Measurements from ENCODE around the gene MEF2D.
A peak's percentile ranks its signal among the peaks of the same experiment; 100 is the strongest.

MEF2D gene

DNA sequence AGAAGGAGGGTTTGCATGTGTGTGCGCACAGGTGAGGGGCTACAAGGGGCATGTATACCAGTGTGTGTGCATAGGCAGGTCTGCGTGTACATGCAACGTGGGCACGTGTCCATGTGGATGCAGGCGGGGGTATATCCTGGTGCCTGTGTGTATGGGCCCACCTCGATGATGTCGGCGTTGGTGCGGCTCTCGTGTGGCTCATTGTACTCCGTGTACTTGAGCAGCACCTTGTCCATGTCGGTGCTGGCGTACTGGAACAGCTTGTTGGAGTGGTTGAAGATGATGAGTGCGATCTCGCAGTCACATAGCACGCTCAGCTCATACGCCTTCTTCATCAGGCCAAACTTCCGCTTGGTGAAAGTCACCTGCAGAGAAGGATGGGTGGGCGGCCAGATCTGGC lies 18.3 kb downstream of the MEF2D start:
- FAIRE-seq (no peak), DNase-seq (ENCODE audit: insufficient read length, low spot score) (no peak)
- TF ChIP-seq POLR2A (IDR thresholded peaks at IDR 0.05; ENCODE audit: low read depth, low read length), result no peak

DNA sequence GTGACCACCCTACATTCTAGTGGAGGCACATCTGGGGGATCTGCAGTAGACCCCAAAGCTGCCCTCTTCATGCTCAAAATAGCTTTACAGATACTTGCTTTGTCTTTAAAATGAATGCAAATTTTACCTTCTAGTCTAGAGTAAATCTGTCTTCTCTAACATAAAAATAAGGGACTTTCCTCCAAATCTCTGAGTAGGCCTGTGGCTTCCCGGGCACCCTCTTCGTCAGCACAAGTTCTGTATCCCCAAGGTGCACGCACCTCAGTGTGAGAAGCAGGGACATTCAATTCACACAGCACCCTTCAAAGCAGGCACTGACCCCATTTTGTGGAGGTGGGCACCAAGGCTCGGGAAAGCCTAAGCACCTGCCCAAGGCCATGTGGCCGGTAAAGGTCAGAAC lies 19.0 kb downstream of the MEF2D start:
- FAIRE-seq, result no peak
- DNase-seq (ENCODE audit: insufficient read length, low spot score), result no peak
- TF ChIP-seq POLR2A (IDR thresholded peaks at IDR 0.05; ENCODE audit: low read depth, low read length), result no peak

DNA sequence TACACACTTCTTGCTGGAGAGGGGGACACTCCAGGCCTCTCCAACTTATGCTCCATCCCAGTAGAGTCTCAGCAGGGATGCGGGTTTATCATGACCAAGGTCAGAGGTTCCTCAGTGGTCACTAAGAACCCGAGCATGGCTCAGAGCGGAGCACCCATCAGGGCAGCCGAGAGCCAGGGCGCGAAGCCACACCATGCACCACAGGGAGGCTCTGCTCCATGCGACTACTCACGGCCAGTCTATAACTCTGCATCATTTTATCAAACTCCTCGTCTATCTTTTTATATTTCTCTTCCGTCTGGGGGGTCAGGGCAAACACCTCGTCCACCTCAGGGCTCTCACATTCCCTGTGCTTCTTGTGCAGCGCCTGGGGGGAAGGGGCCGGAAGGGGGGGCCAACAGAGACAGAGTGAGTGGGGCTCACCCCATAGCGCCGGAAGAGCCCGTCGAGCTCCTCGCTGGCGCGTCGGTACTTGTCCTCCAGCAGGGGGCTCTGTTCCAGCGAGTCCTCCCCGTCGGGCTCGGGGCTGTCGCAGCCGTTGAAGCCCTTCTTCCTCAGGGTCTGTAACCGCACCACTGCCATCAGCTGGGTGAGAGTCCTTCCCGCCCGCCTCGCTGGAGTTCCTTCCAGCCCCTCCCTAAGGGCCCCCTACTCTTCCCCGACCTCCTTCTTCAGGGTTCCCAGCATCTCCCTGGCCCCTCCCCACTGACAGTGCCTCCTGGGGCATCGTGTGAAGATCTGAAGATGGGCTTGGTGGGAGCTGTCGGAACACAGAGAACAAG lies 20.0 kb downstream of the MEF2D start:
- DNase-seq (ENCODE audit: insufficient read length, low spot score), result no peak
- no peak for TF ChIP-seq POLR2A (IDR thresholded peaks at IDR 0.05; ENCODE audit: low read depth, low read length)
- FAIRE-seq, result no peak

- DNase-seq (ENCODE audit: insufficient read length, low spot score), result no peak
- FAIRE-seq, result no peak
- no peak for TF ChIP-seq POLR2A (IDR thresholded peaks at IDR 0.05; ENCODE audit: low read depth, low read length)
These were observed 20.6 kb downstream of the MEF2D start for GRCh38 chr1:156480016-156480370.

GRCh38 chr1:156479093-156480015 lies 21.2 kb downstream of the MEF2D start:
- DNase-seq (ENCODE audit: insufficient read length, low spot score), result no peak
- TF ChIP-seq POLR2A (IDR thresholded peaks at IDR 0.05; ENCODE audit: low read depth, low read length), result no peak
- no peak for FAIRE-seq

DNA sequence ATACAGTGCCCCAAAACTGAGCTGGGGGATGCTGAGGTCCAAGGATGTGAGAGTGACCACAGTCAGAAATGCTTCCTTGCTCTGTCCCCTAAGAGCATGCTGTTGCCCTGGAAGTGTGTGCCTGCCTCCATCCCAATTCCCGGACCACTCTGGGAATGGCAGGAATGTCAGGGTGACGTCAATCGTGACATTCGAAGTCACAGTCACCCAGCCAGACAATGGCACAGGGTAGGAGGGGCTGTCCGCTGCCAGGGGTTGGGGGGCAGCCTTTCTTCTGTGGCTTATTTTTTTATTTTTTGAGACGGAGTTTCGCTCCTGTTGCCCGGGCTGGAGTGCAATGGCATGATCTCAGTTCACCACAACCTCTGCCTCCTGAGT lies 22.3 kb downstream of the MEF2D start:
- no peak for DNase-seq (ENCODE audit: insufficient read length, low spot score)
- no peak for FAIRE-seq
- no peak for TF ChIP-seq POLR2A (IDR thresholded peaks at IDR 0.05; ENCODE audit: low read depth, low read length)

GRCh38 chr1:156477526-156478249 lies 22.9 kb downstream of the MEF2D start:
- DNase-seq (ENCODE audit: insufficient read length, low spot score) (no peak), FAIRE-seq (no peak)
- TF ChIP-seq POLR2A (IDR thresholded peaks at IDR 0.05; ENCODE audit: low read depth, low read length), result no peak

DNA sequence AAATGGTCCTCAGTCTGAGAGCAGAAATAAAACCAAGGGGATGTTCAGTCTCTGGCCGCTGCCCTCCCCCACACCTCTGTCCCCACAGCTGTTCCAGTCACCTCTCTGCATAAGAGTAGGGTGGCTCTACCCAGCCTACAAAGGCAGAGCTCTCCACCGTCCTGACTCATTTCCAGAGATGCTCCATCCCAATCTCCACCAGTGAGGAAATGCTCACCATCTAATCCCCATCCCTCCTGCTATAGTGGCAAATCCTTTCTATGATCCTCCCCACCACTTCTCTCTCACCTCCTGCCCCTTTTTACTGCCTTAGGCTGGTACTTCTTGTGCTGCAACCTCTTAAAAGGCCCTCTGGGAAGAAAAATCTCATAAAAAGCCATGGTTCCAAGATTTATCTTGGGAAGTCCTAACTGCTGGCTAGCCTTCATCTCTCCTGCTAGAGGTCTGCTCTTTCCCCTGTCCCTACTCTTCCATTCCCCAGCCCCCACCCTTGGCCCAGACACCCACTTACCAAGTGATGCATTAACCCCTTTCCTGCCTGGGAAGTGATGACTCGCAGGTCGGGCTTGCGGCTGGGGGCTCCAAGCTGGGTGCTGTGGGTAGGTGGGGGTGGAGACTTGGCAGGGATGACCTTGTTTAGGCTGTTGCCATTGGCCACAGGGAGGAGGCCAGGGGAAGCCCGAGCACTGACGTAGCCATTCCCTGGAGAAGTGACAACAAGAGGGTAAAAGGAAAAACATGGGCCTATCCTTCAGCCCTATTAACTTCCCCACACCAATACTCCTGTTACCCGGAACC lies 23.9 kb downstream of the MEF2D start:
- DNase-seq (ENCODE audit: insufficient read length, low spot score) (peak; percentile 90), FAIRE-seq (no peak)
- TF ChIP-seq POLR2A (IDR thresholded peaks at IDR 0.05; ENCODE audit: low read depth, low read length), result no peak

- no peak for TF ChIP-seq POLR2A (IDR thresholded peaks at IDR 0.05; ENCODE audit: low read depth, low read length)
- no peak for DNase-seq (ENCODE audit: insufficient read length, low spot score)
These were observed 24.7 kb downstream of the MEF2D start for GRCh38 chr1:156475568-156476500.

DNA sequence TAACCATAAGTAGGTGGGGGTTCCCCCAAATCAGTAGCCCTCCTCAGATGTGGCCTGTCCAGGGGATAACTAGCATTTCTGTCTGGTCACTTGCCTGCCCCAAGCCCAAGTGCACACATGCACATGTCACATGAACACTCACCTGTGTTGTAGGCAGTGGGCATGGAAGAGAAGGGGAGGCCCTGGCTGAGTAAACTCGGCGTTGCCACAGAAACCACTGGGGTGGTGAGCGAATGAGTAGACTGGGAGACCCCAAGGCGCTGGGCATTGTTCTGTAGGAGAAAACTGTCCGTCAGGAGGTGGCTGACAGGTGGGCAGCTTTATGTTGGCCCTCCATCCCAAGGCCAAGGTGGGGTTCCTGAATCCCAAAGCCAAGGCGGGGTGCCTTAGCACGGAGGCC lies 25.6 kb downstream of the MEF2D start:
- no peak for TF ChIP-seq POLR2A (IDR thresholded peaks at IDR 0.05; ENCODE audit: low read depth, low read length)
- FAIRE-seq (no peak), DNase-seq (ENCODE audit: insufficient read length, low spot score) (no peak)

More at GRCh38 chr1:156475568-156476500, 24.7 kb downstream of the MEF2D start:
- no peak for FAIRE-seq

GRCh38 chr1:156471496-156472490 lies 28.8 kb downstream of the MEF2D start:
- DNase-seq (ENCODE audit: insufficient read length, low spot score) (no peak), FAIRE-seq (no peak)
- no peak for TF ChIP-seq POLR2A (IDR thresholded peaks at IDR 0.05; ENCODE audit: low read depth, low read length)
